GM19035 (cell line): ENCODE data around the gene COMMD7.

Source experiments
- ATAC-seq: cut with Tn5 transposase; IDR thresholded peaks from one replicate; pipeline ENCODE4 v1.9.1; 2021; ENCODE audit not compliant: unreplicated experiment

The COMMD7 gene

DNA sequence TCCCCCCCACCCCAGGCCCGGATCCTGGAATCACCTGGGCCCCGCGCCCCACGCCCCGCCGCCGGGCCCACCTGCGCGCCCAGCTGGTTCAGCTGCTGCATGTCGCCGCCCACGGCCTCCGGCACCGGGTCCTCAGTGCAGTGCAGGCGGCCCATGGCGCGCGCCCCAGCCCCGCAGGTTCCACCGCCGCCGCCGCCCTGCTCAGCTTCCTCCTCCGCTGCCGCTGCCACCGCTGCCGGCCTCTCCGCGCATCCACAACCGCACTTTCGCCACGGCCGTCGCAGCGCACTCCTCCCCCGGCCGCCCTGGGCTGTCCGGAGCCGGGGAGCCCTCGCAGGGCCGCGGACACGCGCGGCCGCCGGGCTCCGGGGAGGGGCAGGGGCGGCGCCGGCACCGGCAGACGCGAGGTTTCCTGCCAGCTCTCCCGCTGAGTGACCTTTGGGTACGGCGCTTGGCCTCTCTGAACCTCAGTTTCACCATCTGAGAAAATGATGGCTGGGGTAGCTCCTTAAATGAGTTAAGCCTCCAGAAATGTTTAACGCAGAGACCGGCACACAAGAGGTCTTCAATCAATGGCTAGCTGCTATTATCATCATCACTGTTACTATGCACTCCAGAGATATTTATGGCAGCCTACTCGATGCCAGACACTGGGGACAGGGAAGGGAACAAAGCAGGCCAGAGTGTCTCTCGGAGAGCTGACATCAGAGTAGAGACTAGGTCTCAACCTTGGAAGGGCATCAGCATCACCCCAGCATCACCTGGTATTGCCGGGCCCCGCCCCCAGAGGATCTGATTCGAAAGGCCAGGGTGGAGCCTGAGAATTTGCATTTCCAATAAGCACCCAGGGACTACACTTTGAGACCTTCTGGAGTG is at the start of gene COMMD7:
COMMD7 (minus strand) TSS at position 231 of the 876 bp plus-strand sequence; CDS start at position 155, 76 bp downstream.
- ATAC-seq: peak; percentile 63

DNA sequence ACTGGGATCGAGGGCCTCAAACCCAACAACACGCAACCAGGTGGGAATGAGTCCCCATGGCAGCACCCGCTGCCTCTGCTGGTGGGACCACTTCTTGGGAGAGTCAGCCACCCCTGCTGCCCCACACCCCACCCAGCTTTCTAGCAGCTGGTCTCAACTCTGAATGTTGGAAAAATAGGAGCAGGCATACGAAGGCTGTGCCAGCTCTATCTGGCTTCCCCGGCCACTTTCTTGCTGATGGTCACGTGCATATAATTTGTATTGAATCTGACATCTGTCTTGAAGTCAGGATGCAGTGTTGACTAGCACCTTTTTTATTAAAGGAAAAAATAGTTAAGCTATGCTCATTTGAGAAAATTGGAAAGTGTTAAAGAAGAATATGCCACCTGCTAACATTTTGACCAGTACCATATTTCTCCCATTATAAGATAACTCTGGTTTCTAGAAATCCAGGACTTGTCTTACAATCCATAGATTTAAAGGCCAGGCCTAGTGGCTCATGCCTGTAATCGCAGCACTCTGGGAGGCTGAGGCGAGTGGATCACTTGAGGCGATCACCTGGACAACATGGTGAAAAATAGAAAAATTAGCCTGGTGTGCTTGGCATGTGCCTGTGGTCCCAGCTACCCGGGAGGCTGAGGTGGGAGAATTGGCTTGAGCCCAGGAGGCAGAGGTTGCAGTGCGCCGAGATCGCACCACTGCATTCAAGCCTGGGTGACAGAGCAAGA is 49.6 kb upstream of the COMMD7 start:
- ATAC-seq: no peak

DNA sequence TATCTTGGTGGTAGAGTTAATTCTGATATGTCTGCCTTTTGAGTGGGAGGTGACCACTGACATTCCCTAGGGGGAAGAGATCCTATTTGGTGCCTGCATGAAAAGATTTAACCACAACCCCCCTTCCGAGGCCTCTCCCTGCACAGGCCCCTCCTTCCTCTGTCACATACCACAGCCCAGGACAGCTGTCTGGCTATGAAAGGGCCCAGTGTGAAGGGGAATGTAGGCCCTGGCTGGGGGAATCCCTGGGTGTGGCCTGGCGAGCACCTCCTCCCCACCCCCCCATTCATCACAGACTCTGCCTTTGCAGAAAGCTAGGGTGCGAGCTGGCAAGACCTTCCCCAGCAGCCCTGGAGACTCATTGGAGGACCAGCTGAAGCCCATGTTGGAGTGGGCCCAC is 49.0 kb upstream of the COMMD7 start:
- ATAC-seq: no peak

DNA sequence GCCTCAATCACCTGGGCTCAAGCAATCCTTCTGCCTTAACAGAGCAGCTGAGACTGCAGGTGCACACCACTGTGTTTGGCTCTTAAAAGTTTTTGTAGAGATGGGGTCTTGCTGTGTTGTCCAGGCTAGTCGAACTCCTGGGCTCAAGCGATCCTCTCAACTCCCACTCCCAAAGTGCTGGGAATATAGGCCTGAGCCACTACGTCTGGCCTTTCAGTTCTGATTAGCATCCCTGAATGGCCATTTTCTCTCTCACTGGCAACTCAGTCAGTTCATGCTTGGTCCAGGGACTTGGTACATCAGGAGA is 47.4 kb upstream of the COMMD7 start:
- ATAC-seq: no peak

DNA sequence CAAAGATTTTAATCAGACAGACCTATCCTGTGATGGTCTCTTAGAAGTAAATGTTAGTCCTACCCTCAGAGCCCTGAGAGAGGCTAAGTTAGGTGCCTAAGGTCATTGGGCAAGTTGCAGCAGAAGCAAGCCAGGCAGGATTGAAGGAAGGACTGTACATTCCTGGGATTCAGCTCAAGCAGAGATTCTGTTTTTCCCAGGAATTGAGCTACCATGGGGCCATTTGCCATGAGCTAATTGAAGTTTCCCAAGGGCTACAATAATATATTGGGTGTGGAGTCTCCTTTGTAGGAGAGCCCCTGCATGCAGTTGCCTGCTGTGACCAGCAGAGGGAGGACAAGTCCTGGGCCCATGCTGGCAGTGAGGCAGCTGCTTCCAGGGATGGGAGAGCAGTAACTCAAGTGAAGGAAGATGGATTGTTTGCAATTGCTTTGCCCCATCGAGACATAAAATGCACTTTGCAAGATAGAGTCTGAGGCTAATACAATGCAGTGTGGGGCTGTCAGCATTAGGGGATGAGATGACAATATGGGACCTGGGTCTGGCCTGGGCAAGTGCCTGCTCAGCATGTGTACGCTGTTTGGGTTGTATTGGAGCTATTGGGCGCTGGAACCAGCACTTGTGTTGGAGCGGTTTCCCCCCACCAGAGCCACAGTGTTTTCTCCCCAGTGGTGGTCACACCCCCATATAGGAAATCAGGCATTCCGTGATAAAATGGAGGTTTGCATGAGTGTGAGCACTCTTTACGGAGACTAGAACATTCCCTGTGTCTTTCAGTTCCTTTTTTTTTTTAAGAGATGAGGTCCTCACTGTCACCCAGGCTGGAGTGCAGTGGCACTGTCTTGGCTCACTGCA is 46.9 kb upstream of the COMMD7 start:
- ATAC-seq: no peak

DNA sequence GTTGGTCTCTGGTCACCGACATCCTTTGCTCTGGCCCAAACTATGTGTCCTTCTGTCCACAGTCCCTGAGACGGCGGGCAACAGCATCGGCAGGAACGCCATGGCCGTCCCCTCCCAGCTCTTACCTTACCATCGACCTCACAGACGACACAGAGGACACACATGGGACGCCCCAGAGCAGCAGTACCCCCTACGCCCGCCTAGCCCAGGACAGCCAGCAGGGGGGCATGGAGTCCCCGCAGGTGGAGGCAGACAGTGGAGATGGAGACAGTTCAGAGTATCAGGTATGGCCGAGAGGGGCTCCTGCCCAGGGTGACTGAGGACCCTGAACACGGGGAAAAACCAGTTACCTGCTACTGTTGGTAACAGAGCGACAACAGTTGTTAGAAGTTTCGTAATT is 43.9 kb upstream of the COMMD7 start:
- ATAC-seq: no peak

DNA sequence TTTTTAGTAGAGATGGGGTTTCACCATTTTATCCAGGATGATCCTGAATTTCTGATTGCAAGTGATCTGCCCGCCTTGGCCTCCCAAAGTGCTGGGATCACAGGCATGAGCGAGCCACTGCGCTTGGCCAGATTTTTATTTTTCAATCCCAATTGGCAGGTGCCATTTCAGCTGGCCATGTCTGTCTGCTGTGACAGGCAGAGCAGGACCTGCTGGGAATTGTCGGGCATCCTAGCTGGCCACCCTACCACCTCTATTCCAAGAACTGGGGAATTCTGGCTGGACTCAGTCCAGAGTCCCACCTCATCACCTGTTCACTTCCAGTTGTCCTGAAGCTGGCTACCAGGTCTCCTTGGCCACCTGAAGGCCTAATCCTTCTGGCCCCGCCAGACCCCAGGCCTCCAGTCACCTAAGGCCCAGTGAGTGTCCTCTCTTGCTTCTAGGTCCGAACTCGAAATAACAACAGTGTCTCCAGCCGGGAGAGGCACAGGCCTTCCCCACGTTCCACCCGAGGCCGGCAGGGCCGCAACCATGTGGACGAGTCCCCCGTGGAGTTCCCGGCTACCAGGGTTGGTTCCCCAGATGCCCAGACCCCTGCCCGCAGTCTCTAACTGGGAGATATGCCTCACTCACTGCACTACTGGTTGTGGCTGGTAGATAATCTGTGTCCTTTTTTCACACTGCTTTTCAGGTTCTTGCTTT is 42.9 kb upstream of the COMMD7 start:
- ATAC-seq: no peak

DNA sequence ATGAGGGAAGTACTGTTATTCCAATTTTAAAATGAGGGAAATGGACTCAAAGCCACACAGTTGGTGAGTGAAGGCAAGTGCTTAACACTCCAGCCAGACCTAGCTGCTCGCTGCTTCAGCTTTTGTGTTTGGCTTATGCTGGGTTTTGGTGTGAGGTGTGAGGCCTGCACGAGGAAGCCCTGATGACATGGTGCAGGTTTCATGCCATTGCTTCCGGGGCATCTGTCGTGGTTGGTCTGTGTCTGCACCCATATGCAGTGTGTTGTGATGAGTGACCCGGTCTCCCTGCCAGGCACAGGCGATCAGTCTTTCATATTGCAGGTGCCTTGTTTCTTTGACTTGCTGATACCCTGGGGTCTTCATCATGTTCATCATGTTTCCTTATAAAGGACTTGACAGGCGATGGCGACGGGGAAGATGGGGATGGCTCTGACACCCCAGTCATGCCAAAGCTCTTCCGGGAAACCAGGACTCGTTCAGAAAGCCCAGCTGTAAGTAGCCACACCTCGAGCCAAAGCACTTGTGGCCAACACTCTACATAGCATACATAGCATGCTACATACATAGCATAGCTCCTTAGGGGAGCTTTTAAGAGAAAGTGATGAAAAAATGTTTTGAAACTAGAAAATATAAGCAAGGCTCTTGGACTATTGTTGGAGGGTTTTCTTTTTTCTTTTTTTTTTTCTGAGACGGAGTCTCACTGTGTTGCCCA is 41.3 kb upstream of the COMMD7 start:
- ATAC-seq: no peak

DNA sequence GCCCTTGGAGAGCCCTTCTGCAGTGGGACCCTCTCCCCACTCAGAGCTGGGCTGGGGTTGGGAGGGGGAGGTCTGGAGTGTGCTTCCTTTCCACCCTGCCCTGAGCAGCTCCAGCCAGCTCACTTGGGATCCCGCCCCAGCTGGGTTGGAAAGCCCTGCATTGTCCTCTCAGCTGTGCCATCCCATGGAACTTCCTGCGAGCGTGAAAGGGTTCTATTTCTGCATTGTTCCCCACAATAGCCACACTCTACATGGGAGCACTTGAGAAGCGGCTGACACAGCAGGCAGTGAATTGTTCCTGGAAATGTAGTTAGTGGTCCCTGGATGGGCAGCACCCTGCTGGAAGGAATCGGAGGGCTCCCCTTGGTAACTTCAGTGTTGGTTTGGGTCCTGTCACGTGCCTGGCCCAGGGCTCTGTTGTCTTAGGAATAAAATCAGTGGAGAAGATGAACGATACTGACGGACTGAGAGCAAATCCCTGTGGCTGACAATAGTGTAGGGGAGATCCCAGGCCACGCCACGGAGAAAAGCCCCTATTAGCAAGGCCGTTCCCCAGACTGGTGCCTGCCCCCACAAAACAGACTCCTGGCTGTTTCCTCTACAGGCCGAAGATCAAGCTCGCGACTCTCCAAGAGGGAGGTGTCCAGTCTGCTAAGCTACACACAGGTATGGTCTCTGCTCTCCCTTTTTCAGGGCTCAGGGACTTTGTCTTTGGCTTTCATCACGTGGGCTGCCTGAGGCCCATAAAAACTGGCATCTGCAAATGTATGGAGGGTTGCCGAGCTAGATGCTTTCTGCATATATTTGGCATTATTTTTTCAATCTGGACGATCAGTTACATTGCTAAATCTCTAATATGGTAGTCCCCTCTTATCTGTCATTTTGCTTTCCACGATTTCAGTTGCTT is 37.7 kb upstream of the COMMD7 start:
- no peak for ATAC-seq

DNA sequence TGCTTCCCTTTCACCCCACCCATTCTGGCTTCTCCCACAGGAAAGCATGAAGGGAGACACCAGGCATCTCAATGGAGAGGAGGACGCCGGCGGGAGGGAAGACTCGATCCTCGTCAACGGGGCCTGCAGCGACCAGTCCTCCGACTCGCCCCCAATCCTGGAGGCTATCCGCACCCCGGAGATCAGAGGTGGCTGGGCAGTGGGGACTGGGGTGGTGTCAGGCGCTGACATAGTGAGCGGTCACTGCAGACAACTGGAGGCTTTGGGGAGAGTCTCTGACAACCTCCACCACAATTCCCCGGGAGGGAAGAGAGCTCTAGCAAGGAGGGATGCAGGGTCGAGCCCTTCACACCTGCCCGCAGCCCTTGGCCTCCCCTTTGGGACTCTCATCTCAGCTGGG is 37.0 kb upstream of the COMMD7 start:
- ATAC-seq: no peak

DNA sequence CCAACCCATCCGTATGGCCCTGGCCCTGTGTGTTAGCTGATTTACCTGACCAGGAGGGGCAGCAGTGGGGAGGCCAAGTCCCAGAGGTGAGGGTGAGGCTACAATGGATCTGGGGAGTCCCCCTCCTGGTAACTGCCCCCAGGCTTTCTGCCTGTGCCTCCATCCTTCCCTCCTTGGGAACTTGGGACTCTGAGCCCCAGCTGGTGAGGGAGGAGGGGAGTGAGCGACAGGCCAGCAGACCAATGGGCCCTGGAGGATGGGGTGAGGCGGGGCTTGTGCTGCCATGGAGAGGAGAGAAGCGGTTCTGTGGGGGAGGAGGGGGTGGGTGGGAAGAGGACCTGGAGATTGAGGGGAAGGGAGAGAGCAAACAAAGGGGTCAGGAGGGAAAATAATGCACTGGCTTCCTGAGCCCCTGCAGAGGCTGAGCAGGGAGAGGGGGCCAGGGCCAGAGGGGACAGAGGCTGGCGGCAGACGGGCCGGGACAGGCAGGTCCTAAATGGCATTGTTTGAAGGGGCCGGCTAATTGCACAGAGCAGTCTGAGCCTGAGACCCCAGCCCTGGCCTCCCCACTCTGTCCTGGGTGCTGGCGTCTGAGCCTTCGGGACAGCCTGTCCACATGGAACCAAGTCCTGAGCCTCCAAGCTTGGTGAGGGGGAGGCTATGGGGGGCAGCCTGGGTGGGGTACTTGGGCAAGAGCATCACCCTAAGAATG is 36.4 kb upstream of the COMMD7 start:
- no peak for ATAC-seq

DNA sequence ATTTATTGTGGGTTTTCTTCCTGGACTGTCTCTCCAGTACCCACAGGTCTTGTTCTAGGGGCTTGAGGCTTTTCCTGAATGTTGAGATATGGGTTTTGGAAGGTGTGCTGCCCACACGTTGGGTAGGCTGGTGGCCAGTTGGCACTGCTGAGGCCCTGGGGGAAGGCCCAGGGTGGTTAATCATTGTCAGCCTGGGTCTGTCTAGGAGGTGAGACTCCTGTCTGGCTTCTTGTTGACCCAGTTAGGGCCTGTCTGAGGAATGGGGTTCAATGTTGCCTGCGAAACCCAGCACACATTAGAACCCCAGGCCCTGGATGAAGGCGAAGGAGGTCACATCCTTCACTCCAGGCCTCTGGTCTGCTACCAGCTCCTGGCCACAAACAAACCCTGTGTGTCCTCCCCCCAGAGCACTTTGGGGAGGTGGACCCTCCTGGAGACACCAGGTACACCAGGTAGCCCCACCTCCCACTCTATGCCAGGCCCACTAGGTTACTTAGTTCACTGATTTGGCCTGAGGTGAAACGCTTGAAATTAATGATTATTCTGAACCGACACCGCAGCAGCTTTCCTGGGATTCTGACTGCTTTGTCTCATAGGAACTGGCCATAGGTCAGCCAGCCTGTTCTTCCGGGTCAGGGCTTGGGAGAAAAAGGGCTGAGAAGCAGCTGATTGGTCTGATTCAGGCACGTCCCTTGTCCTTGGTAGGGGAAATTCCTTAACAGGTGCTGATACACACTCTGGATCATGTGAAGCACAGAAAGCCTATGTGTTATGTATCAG is 34.1 kb upstream of the COMMD7 start:
- no peak for ATAC-seq

DNA sequence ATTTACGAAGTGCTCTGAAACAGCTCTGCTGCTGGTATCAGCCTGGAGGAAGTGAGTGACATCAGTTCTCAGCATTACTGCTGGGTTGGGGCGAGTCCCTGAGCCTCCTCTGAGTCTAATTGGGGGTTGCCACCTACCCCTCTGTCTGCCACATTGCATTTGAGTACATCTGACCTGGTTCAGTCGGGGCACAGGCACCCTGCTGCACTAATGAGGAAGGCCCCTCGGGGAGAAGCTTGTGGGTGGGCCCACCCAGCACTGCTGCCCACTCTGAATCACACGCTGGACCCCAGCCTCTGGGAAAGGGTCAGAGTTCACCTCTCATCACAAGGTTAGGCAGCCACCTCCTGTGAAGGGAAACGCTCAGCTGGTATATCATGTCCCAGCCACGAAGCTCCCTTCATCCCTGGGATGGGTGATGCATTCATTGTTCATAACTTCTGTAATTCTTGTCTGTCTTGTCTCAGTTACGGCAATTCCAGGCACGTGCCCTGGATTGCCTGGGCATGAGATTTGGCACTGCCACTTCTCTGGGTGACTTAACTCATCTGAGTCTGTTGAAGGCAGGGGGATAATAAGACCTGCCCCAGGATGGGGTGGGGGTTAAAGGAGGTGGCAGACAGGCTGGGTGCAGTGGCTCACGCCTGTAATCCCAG is 32.2 kb upstream of the COMMD7 start:
- no peak for ATAC-seq

DNA sequence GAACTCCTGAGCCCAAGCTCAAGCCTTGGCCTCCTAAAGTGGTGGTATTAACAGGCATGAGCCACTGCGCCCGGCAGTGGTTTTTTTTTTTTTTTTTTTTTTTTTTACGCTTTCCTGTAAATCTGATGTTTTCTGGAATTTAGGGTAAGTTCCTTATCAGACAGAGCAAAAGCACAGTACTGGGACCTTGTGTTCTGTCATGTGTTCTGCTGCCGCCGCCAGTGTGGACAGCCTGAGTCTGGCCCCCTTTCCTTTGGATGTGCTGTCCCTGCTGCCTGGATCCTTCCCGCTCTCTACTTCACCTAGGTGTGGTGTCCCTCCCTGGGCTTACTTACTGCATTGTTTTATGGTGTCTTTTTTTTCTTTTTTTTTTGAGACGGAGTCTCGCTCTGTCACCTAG is 30.6 kb upstream of the COMMD7 start:
- ATAC-seq: no peak

DNA sequence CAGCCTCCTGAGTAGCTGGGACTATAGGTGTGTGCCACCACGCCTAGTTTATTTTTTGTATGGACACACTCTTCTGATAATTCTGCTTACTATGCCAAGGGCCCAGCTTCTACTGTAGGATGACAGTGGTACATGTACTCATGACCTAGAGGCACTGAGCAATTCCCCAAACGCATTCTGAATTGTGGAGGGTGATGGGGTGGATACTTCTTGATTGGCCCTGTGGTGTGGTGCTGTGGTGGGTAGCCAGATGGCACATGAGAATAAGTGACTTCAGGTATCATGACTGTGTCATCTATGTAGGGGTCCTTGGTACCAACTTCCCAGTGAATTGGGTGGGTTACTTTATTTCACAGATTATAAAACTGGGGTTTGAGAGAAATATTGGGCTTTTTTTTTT is 30.0 kb upstream of the COMMD7 start:
- no peak for ATAC-seq

DNA sequence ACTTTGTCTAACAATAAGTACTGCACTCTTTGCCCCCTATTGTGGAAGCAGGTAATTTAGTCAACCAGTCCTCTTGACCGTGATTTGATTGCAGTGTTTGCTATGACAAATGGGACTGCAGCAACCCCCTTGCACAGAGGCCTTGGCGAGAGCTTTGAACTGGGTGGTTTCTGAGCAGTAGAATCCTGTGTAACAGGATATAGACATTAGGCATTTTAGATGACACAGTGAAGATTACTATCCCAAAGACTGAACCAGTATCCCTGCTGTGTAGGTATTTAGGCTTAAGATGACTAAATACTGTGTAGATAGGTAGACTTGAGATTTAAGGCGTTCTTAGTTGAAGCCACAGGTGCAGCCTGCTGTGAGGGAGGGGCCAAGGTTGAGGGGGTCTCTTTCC is 28.8 kb upstream of the COMMD7 start:
- no peak for ATAC-seq

DNA sequence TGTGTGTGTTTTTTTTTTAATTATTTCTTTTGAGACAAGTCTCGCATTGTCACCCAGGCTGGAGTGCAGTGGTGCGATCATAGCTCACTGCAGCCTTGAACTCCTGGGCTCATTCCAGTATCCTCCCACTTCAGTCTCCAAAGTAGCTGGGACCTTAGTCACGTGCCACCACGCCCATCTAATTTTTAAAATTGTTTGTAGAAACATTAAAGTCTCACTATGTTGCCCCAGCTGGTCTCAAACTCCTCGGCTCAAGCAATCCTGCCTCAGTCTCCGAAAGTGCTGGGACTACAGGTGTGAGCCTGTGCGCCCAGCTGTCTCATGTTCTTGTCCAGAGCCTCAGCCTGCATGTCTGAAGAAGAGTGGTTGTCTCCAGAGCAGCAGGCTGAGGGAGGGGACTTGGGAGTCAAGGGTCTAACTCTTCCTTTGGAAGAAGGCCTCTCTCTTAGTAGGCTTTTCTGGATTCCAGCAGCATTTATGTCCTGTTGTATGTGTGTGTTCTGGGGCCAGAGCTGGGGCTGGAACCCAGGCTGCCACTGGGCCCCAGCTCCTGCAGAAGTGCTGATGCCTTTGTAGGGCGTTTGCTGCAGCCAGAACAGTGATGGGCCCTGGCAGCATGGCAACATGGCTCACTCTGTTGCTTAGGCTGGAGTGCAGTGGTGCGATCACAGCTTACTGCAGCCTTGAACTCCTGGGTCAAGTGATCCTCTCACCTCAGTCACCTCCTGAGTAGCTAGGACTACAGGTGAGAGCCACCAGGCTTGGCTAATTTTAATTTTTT is 24.3 kb upstream of the COMMD7 start:
- no peak for ATAC-seq
